GM12873 (cell line): ENCODE data around the gene ANKRD9.

Source experiments
- TF ChIP-seq, protein P1 (sequence below): IDR thresholded peaks from 2 replicates; pipeline ENCODE4 v1.5.1; 2012; ENCODE audit warnings: low read depth, mild to moderate bottlenecking, moderate library complexity, low read length, control low read depth; ENCODE audit not compliant: insufficient read depth; ENCODE audit errors: missing control alignments

Gene ANKRD9

DNA sequence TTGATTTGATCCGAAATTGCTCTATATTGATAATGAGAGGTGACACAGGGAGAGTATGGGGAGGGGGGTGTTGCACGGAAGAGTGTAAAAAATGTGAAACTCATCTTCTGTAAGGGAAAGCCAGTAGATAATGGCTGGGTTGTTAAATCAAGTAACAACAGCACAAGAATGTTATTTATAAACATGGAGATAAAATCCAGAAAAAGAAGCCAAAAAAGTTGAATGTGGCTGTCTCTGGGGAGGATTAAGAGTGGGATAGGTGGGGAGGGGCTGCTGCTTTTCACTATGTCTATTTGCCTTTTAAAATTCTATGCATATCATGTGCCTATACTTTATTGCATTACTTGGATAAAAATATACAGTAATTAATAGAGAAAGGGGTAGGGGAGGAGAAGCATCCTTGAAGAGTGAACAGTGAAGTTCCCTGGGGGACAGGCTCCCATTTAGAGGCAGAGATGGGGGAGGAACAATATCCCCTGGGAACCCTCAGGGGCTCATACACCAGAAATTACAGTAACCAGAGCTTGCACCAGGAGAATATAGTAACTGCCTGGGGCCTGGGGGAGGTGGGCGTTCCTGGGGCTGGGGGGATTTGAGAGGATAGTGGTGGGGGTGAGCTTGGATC lies 39.2 kb upstream of the ANKRD9 start:
- TF ChIP-seq, protein P1, sequence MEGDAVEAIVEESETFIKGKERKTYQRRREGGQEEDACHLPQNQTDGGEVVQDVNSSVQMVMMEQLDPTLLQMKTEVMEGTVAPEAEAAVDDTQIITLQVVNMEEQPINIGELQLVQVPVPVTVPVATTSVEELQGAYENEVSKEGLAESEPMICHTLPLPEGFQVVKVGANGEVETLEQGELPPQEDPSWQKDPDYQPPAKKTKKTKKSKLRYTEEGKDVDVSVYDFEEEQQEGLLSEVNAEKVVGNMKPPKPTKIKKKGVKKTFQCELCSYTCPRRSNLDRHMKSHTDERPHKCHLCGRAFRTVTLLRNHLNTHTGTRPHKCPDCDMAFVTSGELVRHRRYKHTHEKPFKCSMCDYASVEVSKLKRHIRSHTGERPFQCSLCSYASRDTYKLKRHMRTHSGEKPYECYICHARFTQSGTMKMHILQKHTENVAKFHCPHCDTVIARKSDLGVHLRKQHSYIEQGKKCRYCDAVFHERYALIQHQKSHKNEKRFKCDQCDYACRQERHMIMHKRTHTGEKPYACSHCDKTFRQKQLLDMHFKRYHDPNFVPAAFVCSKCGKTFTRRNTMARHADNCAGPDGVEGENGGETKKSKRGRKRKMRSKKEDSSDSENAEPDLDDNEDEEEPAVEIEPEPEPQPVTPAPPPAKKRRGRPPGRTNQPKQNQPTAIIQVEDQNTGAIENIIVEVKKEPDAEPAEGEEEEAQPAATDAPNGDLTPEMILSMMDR: no peak

DNA sequence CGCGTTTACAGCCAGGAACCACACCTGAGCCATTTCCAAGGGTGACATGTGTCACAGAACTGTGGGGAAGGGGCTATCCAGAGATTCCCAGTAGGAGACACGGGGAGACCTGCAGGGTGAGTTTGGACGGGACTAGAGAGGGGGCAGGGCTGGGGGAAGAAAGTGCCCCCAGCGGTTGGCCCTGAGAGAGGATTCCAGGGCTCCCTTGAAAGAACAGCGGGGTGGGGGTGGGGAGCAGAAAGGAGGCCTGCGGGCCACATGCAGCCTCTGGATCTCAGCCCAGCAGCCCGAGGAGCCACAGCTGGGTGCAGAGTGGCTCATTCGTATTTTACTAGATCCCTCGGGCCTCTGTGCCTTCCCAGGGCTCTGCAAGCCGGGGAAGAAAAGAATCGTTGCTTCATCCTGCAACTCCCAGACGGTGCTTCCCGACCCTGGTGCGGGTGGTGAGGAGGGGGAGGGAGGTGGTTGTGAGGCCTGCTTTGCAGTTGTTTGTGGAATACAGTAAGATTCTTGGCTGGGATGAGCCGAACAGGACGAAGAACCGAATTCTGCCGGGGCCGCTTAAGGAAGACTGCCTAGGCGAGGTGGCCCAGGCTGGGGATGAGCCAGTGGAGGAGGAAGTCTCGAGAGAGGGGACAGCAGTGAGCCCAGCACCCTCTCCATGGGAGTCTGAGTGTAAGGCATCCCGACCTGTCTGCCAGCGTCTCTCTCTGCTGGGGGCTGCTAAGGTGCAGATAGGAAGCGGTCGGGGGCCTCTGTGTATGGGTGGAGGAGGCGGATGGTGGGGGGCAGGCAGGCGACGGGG lies 36.1 kb upstream of the ANKRD9 start:
- TF ChIP-seq, protein P1: no peak

DNA sequence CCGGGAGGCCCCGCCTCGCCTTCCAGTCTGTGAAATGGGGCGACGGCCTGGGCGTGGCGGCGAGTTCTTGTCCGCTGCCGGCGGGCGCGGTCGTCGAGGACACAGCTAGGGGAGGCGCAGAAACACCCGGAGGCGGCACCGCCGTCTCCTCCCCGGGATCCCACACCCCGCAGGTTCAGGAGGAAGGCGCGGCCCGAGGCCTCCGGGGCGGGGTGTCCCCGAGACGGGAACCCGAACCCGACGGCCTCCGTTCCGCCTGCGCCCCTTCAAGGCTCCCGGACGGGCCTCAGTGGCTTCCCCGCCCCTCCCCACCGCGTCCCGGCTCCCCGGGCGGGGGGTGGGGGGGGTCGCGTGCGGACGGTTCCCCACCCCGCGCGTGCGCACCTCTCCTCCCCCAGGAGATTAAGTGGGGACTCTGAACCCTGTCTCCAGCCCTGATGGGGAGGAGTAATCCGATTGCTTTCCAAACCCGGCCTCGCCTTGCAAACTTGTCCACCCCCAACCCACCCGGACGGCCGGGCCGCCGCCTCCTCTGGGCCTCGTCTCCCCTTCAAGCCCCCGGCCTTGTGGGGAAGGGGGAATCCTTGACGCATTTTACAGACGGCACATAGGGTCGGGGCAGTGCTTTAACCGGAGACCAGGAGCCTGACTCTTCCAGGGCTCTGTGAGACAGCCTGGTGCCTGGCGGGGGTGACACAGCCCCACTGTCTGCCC lies 35.3 kb upstream of the ANKRD9 start:
- TF ChIP-seq, protein P1: no peak

DNA sequence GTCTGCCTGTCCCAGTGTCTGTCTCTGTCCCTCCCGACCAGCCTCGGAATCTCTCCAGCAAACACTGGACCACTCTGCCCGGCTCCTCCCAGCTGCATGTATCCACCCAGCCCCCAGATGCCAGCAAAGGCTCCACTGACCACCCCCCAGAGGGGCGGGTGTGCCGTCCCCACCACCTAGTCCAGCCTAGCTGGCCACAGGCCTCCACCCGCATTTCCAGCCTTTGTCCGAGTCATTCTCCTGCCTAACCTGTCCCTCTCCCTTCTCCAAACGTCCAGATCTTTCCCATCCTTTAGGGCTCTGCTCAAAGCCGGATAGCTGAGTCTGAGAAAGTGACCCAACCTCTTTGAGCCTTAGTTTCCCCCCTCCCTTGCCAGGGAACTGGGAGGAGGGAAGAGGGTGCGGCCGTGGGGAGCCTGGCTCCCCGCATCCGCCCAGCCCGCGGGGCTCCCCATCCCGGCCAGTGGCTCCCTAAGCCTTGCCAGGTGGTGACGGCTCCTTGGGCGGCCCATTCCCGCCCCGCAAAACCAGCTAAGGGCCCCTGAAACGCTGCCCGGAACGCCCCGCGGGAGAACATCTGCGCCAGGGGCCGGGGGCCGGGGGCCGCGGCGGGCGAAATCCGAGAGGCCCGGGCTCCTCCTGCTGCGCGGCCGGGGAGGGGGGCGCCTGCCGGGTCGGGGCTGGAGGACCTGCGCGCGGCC lies 34.6 kb upstream of the ANKRD9 start:
- TF ChIP-seq, protein P1: no peak

DNA sequence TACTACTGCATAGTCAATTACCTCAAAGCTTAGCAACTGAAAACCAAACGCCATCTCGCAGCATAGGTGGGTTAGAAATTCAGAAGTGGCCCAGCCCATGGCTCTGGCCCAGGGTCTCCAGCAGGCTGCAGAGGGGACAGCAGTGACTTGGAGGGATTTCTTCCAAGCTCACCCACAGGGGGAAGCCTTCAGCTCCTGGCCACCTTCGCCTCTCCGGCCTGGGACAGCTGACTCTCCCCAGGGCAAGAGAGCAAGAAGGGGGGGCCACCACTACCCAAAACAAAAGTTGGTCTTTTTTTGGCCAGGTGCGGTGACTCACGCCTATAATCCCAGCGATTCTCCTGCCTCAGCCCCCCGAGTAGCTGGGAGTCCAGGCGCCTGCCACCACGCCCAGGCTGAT lies 32.2 kb upstream of the ANKRD9 start:
- TF ChIP-seq, protein P1: no peak

DNA sequence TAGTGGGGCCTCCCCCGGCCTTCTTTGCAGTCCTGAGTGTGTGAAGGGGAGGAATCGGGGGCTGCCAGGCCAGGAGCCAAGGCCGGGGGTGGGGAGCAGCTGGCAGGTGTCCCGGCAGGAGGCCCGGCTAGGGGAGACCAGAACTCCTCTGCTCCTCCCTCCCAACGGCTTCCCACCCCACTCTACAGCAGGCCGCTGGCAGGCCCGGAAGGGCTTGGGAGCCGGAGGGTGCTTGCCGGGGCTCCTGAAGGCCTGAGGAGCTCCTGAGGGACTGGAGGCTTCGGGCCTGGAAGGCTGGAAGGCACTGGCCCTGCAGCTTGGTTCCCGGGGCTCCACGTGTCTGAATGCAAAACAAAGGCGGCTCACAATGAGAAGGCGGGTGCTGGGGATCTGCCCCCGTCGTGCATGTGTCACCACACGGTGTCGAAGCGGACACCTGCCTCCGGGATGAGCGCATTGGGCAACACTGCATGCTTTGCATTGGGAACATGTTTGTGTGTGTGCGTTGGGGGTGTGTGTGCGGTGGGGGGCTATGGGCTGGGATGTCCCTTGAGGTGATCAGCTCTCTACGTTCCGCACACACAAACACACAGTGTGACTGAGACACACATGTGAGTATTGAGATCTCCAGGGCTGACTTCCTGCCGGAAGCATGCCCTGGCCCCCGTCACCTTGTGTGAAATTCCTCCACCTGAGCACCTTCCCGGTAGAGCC lies 30.9 kb upstream of the ANKRD9 start:
- TF ChIP-seq, protein P1: no peak
